PC-3 (cell line): ENCODE measurements around the gene UGT1A7. TPM values are rescaled to one million over a fixed set of nuclear protein-coding genes. Genes with fewer than 3 reads are reported as not detected.

Experiments used
- ATAC-seq: fragments of 200-7000 bp; cut with Tn5 transposase; 2 replicates; pipeline ENCODE4 v1.9.1; 2020; ENCODE audit warnings: mild to moderate bottlenecking, moderate library complexity
- BruUV-seq: library from RNA; stranded (reverse); fragments of 400-500 nt; replicated peaks from 2 replicates; lab custom pipeline; 2021; lab: Mats Ljungman, UMichigan
- CTCF ChIA-PET: fragments of 300-600 bp; sonication (Branson Sonifier 250); formaldehyde crosslinking; loops from one replicate; lab custom pipeline; 2022; ENCODE audit warnings: antibody characterized with exemption; lab: Charles Lee
- POLR2A ChIA-PET: fragments of 300-600 bp; sonication (Branson Sonifier 250); formaldehyde crosslinking; loops from one replicate; lab custom pipeline; 2022; ENCODE audit warnings: antibody characterized with exemption; ENCODE audit not compliant: unreplicated experiment; lab: Charles Lee
- DNase-seq: peaks from one replicate; pipeline ENCODE4 v3.0.0-alpha.2; 2015
- H2AFZ ChIP-seq: fragments of 300-600 bp; sonication (generic); 2 replicates; pipeline ENCODE4 v1.6.0; 2016; ENCODE audit warnings: antibody characterized with exemption, low read length
- H3F3A ChIP-seq: fragments of 300-600 bp; sonication (generic); one replicate; pipeline ENCODE4 v1.6.0; 2017; ENCODE audit warnings: antibody characterized with exemption, low read length, control low read depth, mild to moderate bottlenecking; ENCODE audit not compliant: unreplicated experiment
- H3K27ac ChIP-seq: fragments of 300-600 bp; sonication (generic); 2 replicates; pipeline ENCODE4 v1.5.1; 2016; ENCODE audit warnings: mild to moderate bottlenecking, low read length
- H3K27me3 ChIP-seq: fragments of 300-600 bp; sonication (generic); 2 replicates; pipeline ENCODE4 v1.6.1; 2016; ENCODE audit warnings: low read length, mixed read lengths
- H3K36me3 ChIP-seq: fragments of 300-600 bp; sonication (generic); 2 replicates; pipeline ENCODE4 v1.6.1; 2016; ENCODE audit warnings: low read depth, mixed run types, low read length, mixed read lengths
- H3K4me1 ChIP-seq: fragments of 300-600 bp; sonication (generic); 2 replicates; pipeline ENCODE4 v1.5.1; 2016; ENCODE audit warnings: low read length; ENCODE audit not compliant: insufficient read depth
- H3K4me2 ChIP-seq: fragments of 300-600 bp; sonication (generic); 2 replicates; pipeline ENCODE4 v1.6.0; 2016; ENCODE audit warnings: low read length
- H3K4me3 ChIP-seq: fragments of 300-600 bp; sonication (generic); 2 replicates; pipeline ENCODE4 v1.5.1; 2016; ENCODE audit warnings: mild to moderate bottlenecking, low read length, mixed read lengths
- H3K79me2 ChIP-seq: fragments of 300-600 bp; sonication (generic); 2 replicates; pipeline ENCODE4 v1.6.1; 2017; ENCODE audit warnings: low read length, mixed read lengths
- H3K9ac ChIP-seq: fragments of 300-600 bp; sonication (generic); 2 replicates; pipeline ENCODE4 v1.6.0; 2016; ENCODE audit warnings: mild to moderate bottlenecking, low read length
- H3K9me2 ChIP-seq: fragments of 300-600 bp; sonication (generic); replicated peaks from 2 replicates; pipeline ENCODE4 v1.6.1; 2016; ENCODE audit warnings: mixed run types, low read length, mixed read lengths
- H3K9me3 ChIP-seq: fragments of 300-600 bp; sonication (generic); 2 replicates; pipeline ENCODE4 v1.6.1; 2016; ENCODE audit warnings: low read length, mixed read lengths
- H4K20me1 ChIP-seq: fragments of 300-600 bp; sonication (generic); 2 replicates; pipeline ENCODE4 v1.6.1; 2016; ENCODE audit warnings: low read length, mixed read lengths
- EZH2 ChIP-seq: fragments of 300-600 bp; sonication (generic); IDR thresholded peaks from one replicate; pipeline ENCODE4 v1.6.1; 2017; ENCODE audit warnings: antibody characterized with exemption, mild to moderate bottlenecking, low read length; ENCODE audit not compliant: unreplicated experiment
- intact Hi-C: fragments of 100-400 bp; cut with micrococcal nuclease; formaldehyde crosslinking; loops from 2 replicates; pipeline ENCODE4 v1.9.0; 2023
- total RNA-seq: library from RNA; depleted of rRNA; stranded (reverse); fragments of >200 nt; gene quantifications from 2 replicates; pipeline ENCODE4 v1.2.3, GENCODE V29; 2014; rRNA removed

UGT1A7 gene
- total RNA-seq, 1 experiment from 2014 or later: not detected

- no peak overlapping the region for H3K27ac ChIP-seq
- BruUV-seq: no TSS peak
- no peak for DNase-seq
Measured at GRCh38 chr2:233822101-233822771, 140.5 kb downstream of the UGT1A7 start.

More at GRCh38 chr2:233822101-233822771, 140.5 kb downstream of the UGT1A7 start:
- Histone ChIP-seq H3K9ac (no peak overlapping the region), H3K79me2 (no peaks in the 10 kb centered on the region), H2AFZ (no peak overlapping the region), H3K36me3 (no peaks in the 10 kb centered on the region), H3K9me3 (no peaks in the 10 kb centered on the region), H3K4me2 (no peak overlapping the region), H3K4me1 (no peaks in the 10 kb centered on the region), H4K20me1 (no peaks in the 10 kb centered on the region), H3K9me2 (no peaks in the 10 kb centered on the region), H3K27me3 (no peaks in the 10 kb centered on the region), H3F3A (no peaks in the 10 kb centered on the region), H3K4me3 (no peak overlapping the region)
- intact Hi-C loops: no loop called here
- POLR2A ChIA-PET: no interaction called here
- CTCF ChIA-PET: no interaction called here
- TF ChIP-seq EZH2: no peak
- ATAC-seq: no peak

Other genes starting within 250 kb of the UGT1A7 start
- gene USP40, start 115.1 kb upstream of the UGT1A7 start, total RNA-seq: 32.1 and 32.3 TPM in 2 replicates
- gene UGT1A8, start 64.3 kb upstream of the UGT1A7 start, total RNA-seq: 0.46 TPM in 1 of 2 replicates, not detected in the other
- gene UGT1A10, start 45.5 kb upstream of the UGT1A7 start, total RNA-seq: 0.46 TPM in 1 of 2 replicates, not detected in the other
- gene UGT1A9, start 10.0 kb upstream of the UGT1A7 start, total RNA-seq: not detected in 2 replicates
- 2.0 and 2.2 TPM in 2 replicates for gene UGT1A6, start 11.0 kb downstream of the UGT1A7 start, total RNA-seq
- gene UGT1A5, start 31.0 kb downstream of the UGT1A7 start, total RNA-seq: not detected in 2 replicates
- not detected in 2 replicates for gene UGT1A4, start 36.8 kb downstream of the UGT1A7 start, total RNA-seq
- not detected in 2 replicates for gene UGT1A3, start 47.1 kb downstream of the UGT1A7 start, total RNA-seq
- 0.33 TPM in 1 of 2 replicates, not detected in the other for gene UGT1A1, start 78.4 kb downstream of the UGT1A7 start, total RNA-seq
- not detected in 2 replicates for gene MROH2A, start 96.4 kb downstream of the UGT1A7 start, total RNA-seq
- 31.7 and 37.0 TPM in 2 replicates for gene HJURP, start 172.6 kb downstream of the UGT1A7 start, total RNA-seq
- not detected in 2 replicates for gene TRPM8, start 235.5 kb downstream of the UGT1A7 start, total RNA-seq